ENCODE measurements around the gene FADS2. TPM values are rescaled to one million over a fixed set of nuclear protein-coding genes. Genes with fewer than 3 reads are reported as not detected.

FADS2 gene
- polyA plus RNA-seq (145 and 152 TPM in 2 replicates), polyA minus RNA-seq (211 and 242 TPM in 2 replicates)

DNA sequence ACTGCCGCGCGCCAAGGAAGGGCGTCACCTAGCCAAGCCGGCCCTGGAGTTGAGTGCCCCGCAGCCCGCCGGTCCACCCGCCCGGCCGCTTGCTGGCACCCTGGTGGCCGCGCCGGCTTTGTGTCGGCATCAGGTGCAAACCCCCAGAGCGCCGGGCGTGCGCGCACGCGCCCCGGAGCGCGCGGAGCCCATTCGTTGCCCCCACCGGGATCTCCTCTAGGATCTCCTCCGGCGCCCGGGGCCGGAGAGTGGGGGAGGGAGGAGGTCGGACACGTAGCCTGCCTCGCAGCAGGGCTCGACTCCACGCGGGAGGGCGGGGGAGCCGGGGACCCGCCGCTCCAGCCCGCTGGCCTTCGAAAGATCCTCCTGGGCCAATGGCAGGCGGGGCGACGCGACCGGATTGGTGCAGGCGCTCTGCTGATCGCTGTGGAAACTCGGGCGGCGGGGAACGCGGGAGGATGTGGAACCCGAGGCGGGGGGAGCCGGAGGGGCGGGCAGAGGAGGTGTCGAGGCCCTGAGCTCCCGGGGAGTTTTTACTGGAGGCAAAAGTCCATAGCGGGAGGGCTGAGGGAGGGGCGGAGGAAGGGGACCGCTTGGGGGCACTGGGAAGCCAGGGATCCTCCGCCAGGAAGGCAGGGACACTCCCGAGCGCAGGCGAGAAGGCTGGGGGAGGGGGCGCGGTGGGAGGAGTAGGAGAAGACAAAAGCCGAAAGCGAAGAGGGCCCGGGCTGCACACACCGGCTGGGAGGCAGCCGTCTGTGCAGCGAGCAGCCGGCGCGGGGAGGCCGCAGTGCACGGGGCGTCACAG is at the start of gene FADS2:
TSS of gene FADS2 (plus strand) at position 730 of the 808 bp plus-strand sequence. CDS start 91 bp downstream, outside the sequence.
- Histone ChIP-seq H3K4me3 (ENCODE audit: low read length) (peak within 1 kb of the TSS; percentile 100), H4K20me1 (ENCODE audit: insufficient read depth) (peaks cover 8% of the 10 kb centered on the region), H2AFZ (ENCODE audit: low read depth, low read length) (peak within 1 kb of the TSS; percentile 65), H3K4me2 (ENCODE audit: low read length) (peak within 1 kb of the TSS; percentile 98), H3K9me2 (ENCODE audit: insufficient read depth, low read length) (no peaks in the 10 kb centered on the region), H3K79me2 (replicated peaks; ENCODE audit: insufficient read depth, low read length) (peaks cover 48% of the 10 kb centered on the region), H3K9me3 (ENCODE audit: low read length) (no peaks in the 10 kb centered on the region), H3K9ac (ENCODE audit: low read length) (peak within 1 kb of the TSS; percentile 100), H3K36me3 (ENCODE audit: insufficient read depth, low read length) (no peaks in the 10 kb centered on the region), H3F3A (ENCODE audit: insufficient read depth, low read length, poor library complexity, severe bottlenecking) (peaks cover 8% of the 10 kb centered on the region), H3K27ac (ENCODE audit: low read length) (peak within 1 kb of the TSS; percentile 100), H3K27me3 (ENCODE audit: insufficient read depth, low read depth, low read length) (no peaks in the 10 kb centered on the region)
- TF ChIP-seq RAD21 (conservative IDR thresholded peaks at IDR 0.05) (no peak), MXI1 (conservative IDR thresholded peaks at IDR 0.05; ENCODE audit: poor library complexity, severe bottlenecking) (peak; percentile 17), EP300 (conservative IDR thresholded peaks at IDR 0.05; ENCODE audit: poor library complexity, severe bottlenecking) (peak; percentile 59), SMC3 (conservative IDR thresholded peaks at IDR 0.05; ENCODE audit: poor library complexity) (peak; percentile 12), EZH2 (IDR thresholded peaks at IDR 0.05; ENCODE audit: borderline replicate concordance, insufficient read depth, low read length, poor library complexity, severe bottlenecking) (no peak), POLR2AphosphoS5 (IDR thresholded peaks at IDR 0.05) (peak; percentile 76), TAF1 (IDR thresholded peaks at IDR 0.05; ENCODE audit: low read depth) (peak; percentile 61)
- TF ChIP-seq, protein P1, sequence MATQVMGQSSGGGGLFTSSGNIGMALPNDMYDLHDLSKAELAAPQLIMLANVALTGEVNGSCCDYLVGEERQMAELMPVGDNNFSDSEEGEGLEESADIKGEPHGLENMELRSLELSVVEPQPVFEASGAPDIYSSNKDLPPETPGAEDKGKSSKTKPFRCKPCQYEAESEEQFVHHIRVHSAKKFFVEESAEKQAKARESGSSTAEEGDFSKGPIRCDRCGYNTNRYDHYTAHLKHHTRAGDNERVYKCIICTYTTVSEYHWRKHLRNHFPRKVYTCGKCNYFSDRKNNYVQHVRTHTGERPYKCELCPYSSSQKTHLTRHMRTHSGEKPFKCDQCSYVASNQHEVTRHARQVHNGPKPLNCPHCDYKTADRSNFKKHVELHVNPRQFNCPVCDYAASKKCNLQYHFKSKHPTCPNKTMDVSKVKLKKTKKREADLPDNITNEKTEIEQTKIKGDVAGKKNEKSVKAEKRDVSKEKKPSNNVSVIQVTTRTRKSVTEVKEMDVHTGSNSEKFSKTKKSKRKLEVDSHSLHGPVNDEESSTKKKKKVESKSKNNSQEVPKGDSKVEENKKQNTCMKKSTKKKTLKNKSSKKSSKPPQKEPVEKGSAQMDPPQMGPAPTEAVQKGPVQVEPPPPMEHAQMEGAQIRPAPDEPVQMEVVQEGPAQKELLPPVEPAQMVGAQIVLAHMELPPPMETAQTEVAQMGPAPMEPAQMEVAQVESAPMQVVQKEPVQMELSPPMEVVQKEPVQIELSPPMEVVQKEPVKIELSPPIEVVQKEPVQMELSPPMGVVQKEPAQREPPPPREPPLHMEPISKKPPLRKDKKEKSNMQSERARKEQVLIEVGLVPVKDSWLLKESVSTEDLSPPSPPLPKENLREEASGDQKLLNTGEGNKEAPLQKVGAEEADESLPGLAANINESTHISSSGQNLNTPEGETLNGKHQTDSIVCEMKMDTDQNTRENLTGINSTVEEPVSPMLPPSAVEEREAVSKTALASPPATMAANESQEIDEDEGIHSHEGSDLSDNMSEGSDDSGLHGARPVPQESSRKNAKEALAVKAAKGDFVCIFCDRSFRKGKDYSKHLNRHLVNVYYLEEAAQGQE (IDR thresholded peaks at IDR 0.05; ENCODE audit: borderline replicate concordance) = peak; percentile 82
- TF ChIP-seq, protein P2, sequence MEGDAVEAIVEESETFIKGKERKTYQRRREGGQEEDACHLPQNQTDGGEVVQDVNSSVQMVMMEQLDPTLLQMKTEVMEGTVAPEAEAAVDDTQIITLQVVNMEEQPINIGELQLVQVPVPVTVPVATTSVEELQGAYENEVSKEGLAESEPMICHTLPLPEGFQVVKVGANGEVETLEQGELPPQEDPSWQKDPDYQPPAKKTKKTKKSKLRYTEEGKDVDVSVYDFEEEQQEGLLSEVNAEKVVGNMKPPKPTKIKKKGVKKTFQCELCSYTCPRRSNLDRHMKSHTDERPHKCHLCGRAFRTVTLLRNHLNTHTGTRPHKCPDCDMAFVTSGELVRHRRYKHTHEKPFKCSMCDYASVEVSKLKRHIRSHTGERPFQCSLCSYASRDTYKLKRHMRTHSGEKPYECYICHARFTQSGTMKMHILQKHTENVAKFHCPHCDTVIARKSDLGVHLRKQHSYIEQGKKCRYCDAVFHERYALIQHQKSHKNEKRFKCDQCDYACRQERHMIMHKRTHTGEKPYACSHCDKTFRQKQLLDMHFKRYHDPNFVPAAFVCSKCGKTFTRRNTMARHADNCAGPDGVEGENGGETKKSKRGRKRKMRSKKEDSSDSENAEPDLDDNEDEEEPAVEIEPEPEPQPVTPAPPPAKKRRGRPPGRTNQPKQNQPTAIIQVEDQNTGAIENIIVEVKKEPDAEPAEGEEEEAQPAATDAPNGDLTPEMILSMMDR (IDR thresholded peaks at IDR 0.05; ENCODE audit: poor library complexity, severe bottlenecking) = peak; percentile 32

DNA sequence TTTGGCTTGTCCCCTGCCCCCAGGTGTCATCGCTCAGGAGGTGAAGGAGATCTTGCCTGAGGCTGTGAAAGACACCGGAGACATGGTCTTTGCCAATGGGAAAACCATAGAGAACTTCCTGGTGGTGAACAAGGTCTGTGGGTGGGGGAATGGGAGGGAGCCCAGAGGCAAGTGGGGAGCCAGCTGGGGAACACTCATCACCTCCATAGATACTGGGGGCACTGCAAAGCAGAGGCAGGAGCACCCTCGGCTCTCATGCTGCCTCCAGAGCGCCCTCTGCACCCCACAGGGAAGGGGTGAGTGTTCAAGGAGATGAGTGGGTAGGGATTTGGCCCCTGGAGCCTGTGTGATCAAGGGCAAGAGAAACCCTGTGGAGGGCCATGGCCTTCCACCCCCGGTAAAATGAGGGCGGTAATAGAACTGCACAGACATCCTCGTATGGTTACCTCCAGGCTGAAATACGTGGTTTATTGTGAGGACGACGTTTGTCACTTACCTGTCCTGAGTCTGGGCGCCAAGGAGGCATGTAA is 49.7 kb upstream of the FADS2 start:
- no peak overlapping the region for H3K4me2 ChIP-seq (ENCODE audit: low read length)
- no peak for TF ChIP-seq SMC3 (conservative IDR thresholded peaks at IDR 0.05; ENCODE audit: poor library complexity)
- TF ChIP-seq, protein P1 (IDR thresholded peaks at IDR 0.05; ENCODE audit: borderline replicate concordance) = no peak
- TF ChIP-seq, protein P2 (IDR thresholded peaks at IDR 0.05; ENCODE audit: poor library complexity, severe bottlenecking) = no peak
- no peak for TF ChIP-seq EP300 (conservative IDR thresholded peaks at IDR 0.05; ENCODE audit: poor library complexity, severe bottlenecking)
- TF ChIP-seq EZH2 (IDR thresholded peaks at IDR 0.05; ENCODE audit: borderline replicate concordance, insufficient read depth, low read length, poor library complexity, severe bottlenecking) = no peak
- no peak for TF ChIP-seq POLR2AphosphoS5 (IDR thresholded peaks at IDR 0.05)
- TF ChIP-seq TAF1 (IDR thresholded peaks at IDR 0.05; ENCODE audit: low read depth) = no peak
- no peak for TF ChIP-seq RAD21 (conservative IDR thresholded peaks at IDR 0.05)
- TF ChIP-seq MXI1 (conservative IDR thresholded peaks at IDR 0.05; ENCODE audit: poor library complexity, severe bottlenecking) = no peak
- no peaks in the 10 kb centered on the region for H3K9me2 ChIP-seq (ENCODE audit: insufficient read depth, low read length)
- no peaks in the 10 kb centered on the region for H4K20me1 ChIP-seq (ENCODE audit: insufficient read depth)
- no peaks in the 10 kb centered on the region for H3K9me3 ChIP-seq (ENCODE audit: low read length)
- H3K27ac ChIP-seq (ENCODE audit: low read length) = no peak overlapping the region
- H3K79me2 ChIP-seq (replicated peaks; ENCODE audit: insufficient read depth, low read length) = no peaks in the 10 kb centered on the region
- H3K27me3 ChIP-seq (ENCODE audit: insufficient read depth, low read depth, low read length) = no peaks in the 10 kb centered on the region
- no peak overlapping the region for H2AFZ ChIP-seq (ENCODE audit: low read depth, low read length)
- H3K4me3 ChIP-seq (ENCODE audit: low read length) = no peak overlapping the region
- H3F3A ChIP-seq (ENCODE audit: insufficient read depth, low read length, poor library complexity, severe bottlenecking) = no peaks in the 10 kb centered on the region
- H3K9ac ChIP-seq (ENCODE audit: low read length) = no peak overlapping the region
- H3K36me3 ChIP-seq (ENCODE audit: insufficient read depth, low read length) = no peaks in the 10 kb centered on the region
